Astrocyte of the spinal cord (primary cell): ENCODE measurements around the gene RAET1E.
"Not testable (repeated sequence)": the region's sequence is repeated elsewhere in the genome, so short reads cannot be mapped to it uniquely, and the experiment has no call there.

Experiments used
- DNase-seq: peaks from one replicate; pipeline ENCODE4 v3.0.0; 2011; ENCODE audit warnings: low read depth, low spot score
- H3K4me3 ChIP-seq: 2 replicates; pipeline ENCODE4 v1.5.1; 2011; ENCODE audit warnings: low read depth, mild to moderate bottlenecking, low read length, moderate library complexity
- in situ Hi-C: cut with HindIII; loops from 2 replicates; pipeline ENCODE4 v1.10.0; 2017; ENCODE audit warnings: low sequenced_read_pairs
- TF ChIP-seq, protein P1 (sequence below): IDR thresholded peaks from 2 replicates; pipeline ENCODE4 v1.5.1; 2012; ENCODE audit warnings: low read depth, mild to moderate bottlenecking, low read length, inconsistent platforms

Gene RAET1E

DNA sequence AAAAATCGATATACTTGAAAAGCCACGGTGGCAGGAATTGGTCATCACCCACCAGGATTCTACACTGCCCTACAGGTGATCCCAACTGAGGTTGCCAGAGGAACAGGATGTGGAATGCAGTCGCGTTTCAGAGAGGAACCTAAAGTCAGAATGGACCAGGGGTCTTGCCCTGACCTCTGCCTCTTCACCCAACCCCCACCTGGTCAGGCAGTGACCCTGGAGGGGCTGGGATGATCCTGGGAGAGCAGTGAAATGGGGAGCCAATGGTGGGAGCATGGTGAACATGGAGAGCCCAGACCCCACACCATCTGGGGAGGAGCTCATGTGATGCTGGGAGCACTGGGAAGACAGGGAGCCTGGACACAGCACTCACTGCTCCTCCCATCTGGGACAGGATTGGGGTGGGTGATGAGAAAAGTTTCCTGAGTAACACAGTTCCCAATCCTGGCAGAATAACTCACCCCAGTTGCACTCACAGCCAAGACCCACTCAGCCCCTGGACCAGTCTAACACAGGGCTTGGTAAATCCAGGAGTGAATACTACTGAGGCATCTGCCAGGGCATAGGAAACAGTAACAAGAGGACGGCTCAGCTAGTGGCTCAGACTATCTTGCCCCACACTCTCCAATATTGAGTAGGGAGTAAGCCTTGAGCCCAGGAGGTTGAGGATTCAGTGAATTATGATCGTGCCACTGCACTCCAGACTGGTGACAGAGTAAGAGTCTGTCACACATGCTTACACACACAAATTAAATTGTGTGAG, 42.2 kb upstream of the RAET1E start:
- in situ Hi-C loops, result no loop called here
- H3K4me3 ChIP-seq, result no peak overlapping the region
- TF ChIP-seq, protein P1, sequence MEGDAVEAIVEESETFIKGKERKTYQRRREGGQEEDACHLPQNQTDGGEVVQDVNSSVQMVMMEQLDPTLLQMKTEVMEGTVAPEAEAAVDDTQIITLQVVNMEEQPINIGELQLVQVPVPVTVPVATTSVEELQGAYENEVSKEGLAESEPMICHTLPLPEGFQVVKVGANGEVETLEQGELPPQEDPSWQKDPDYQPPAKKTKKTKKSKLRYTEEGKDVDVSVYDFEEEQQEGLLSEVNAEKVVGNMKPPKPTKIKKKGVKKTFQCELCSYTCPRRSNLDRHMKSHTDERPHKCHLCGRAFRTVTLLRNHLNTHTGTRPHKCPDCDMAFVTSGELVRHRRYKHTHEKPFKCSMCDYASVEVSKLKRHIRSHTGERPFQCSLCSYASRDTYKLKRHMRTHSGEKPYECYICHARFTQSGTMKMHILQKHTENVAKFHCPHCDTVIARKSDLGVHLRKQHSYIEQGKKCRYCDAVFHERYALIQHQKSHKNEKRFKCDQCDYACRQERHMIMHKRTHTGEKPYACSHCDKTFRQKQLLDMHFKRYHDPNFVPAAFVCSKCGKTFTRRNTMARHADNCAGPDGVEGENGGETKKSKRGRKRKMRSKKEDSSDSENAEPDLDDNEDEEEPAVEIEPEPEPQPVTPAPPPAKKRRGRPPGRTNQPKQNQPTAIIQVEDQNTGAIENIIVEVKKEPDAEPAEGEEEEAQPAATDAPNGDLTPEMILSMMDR, result no peak
- no peak for DNase-seq

DNA sequence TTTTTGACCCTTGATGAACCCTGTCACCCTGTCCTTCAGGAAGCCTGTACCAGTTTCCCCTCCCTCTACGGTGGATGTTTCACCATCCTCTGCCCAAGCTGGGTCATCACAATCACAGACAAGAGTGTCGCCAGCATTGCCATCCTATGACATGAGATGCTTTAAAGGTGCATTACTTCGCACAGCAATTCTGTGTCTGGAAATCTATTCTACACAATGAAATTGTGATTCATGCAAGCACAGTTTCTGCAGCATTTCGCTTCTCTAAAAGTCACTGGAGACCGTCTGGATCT, 41.4 kb upstream of the RAET1E start:
- TF ChIP-seq, protein P1, result no peak
- in situ Hi-C loops, result no loop called here
- no peak overlapping the region for H3K4me3 ChIP-seq
- no peak for DNase-seq

DNA sequence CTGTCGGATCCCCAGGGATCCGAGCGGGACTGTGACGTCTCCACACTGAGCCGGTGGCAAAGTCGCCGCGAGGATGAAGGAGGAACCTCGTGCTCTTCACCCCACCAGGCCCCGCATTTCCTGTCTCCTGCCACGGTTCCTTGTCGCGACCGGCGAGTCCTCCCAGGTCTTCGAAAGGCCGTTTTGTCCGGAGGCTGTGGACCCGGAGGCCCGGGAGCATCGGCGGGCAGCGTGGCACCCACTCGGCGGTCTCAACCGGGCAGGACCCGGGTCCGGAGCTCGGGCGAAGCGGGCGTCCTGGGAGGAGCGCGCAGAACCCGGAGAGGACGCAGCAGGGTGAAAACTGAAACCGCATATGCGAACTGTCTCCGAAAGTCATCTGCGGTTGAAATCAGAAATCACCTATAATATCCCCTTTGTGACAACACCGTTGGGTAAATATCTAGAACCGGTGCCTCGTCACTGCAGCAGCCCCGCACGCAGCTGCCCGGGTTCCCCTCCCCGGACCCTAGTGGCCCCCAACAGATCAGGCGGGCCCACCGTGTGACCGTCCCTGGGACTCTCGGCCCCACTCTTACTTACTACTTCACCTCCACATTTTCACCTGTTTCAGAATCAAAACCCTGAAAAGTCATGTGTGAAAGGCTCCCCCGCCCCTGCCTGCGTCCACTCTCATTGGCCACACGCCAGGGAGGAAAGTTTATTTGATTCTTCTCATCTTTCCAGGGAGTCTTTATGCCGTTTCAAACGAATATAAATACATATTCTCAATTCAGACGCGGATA, 40.9 kb upstream of the RAET1E start:
- no peak for DNase-seq
- peak overlapping the region; percentile 27 for H3K4me3 ChIP-seq
- in situ Hi-C loops, result no loop called here
- TF ChIP-seq, protein P1, result no peak

DNA sequence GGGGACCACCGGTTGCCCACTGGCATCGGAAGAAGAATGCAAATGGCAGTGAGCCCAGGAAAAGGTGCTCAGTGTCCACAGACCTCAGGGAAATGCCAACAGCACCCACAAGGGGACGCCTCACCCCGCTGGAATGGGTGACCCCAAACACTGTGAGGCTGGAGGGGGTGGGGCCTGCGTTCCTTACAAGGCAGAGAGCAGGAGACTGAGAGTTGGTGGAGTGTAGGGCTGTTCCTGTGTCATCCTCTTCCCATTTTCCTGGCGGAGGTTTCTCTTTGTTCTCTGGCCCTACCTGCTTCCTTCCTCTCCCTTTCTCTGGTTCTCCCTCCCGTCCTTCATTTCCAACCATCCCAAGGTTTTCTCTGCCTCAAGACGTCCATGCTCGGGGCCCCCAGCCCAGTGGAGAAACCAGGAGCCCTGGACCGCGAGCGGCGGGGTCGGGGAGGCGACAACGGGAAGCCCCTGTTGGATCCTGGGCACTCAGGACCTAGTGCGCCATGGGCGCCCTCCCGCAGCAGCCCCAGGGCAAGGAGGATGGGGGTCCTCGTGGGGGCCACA, 40.2 kb upstream of the RAET1E start:
- DNase-seq, in situ Hi-C loops: not testable (repeated sequence)
- peak overlapping the region; percentile 27 for H3K4me3 ChIP-seq

DNA sequence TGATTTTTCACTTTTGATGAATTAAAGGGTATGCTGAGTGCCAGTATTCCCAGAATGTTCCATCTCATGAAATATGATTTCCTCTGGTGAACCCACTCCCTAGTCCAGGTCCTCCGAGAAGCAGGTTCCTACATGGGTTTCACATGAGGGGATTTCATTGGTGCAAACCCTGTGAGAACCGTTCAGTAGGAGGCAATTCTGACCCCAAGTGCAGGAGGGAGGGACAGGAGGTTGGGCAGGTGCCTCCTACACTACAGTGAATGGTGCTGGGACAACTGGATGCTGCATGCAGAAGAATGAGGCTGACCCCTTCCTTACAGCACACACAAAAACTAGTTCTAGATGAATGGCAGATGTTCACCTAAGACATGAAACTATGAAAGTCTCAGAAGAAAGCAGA, 38.8 kb upstream of the RAET1E start:
- DNase-seq, result no peak
- TF ChIP-seq, protein P1, result no peak
- in situ Hi-C loops, result no loop called here
- no peak overlapping the region for H3K4me3 ChIP-seq

DNA sequence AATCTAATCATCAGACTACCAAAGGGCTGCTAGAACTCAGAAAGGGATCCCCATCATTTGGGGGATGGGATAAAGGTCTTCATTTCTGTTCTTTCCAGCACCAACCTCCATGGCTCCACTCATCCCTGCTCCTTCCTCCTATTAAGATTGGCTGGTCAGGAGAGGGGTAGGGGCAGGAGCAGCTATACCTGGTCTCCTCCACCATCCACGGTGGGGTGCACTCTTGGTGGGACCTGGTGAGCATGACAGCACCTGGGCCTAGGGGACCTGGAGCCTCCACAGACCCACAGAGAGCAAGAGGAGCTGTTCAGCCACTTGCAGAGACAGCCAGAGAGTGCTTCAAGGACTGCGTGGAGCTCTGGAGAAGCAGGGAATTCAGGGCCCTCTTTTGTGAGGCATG, 37.8 kb upstream of the RAET1E start:
- no peak for DNase-seq
- no peak overlapping the region for H3K4me3 ChIP-seq
- in situ Hi-C loops, result no loop called here
- TF ChIP-seq, protein P1, result no peak

DNA sequence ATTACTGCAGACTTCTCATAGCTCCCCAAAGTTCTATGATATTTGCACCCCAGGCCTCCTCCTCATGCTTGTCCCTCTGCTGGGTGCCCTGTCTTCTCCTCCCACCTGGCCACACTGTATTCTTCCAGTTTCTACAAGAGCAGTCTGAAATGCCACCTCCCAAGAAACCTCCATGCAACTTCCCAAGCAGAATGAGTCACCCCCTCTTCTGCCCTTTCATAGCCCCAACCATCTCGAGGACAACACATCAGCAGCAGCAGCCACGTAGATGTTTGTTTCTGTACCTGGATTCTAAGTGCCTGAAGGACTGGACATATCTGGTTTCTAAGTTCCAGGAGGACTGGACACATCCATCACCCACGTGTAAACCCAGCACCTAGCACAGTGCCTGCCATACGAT, 37.3 kb upstream of the RAET1E start:
- TF ChIP-seq, protein P1, result no peak
- no peak overlapping the region for H3K4me3 ChIP-seq
- no peak for DNase-seq
- in situ Hi-C loops, result no loop called here
